Neural progenitor cell (in vitro differentiated cells): ENCODE results near the gene TMEM242.
A peak's percentile ranks its signal among the peaks of the same experiment; 100 is the strongest.

Experiments
- EZH2 ChIP-seq: fragments of 200-600 bp; sonication (generic); IDR thresholded peaks from 2 replicates; pipeline ENCODE4 v1.6.1; 2017; ENCODE audit warnings: antibody characterized with exemption, mild to moderate bottlenecking, moderate library complexity
- EZH2phosphoT487 ChIP-seq: fragments of 200-600 bp; sonication (generic); IDR thresholded peaks from 2 replicates; pipeline ENCODE4 v1.6.1; 2017; ENCODE audit warnings: antibody characterized with exemption
- TF ChIP-seq, protein P1 (sequence below): fragments of 200-600 bp; sonication (generic); IDR thresholded peaks from 2 replicates; pipeline ENCODE4 v1.5.1; 2017; ENCODE audit warnings: antibody characterized with exemption, mild to moderate bottlenecking

DNA sequence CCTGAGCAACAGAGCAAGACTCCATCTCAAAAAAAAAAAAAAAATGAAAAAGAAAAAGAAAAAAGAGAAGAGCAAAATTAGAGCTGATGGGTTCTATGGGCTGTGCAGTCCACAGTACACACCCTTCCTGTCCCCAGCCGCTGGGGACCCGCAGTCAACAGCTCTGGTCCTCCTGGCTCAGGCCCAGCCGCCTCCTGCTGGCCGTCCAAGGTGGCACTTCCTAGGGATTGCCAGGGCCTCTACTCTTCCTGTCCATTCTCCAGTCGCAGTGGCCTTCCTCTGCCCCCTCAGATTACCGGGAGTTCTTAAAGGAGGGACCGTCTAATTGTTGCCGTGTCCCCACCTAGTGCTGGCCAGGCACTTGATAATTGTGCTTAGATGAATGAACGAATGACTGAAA is 41.7 kb downstream of the TMEM242 start:
- TF ChIP-seq, protein P1, sequence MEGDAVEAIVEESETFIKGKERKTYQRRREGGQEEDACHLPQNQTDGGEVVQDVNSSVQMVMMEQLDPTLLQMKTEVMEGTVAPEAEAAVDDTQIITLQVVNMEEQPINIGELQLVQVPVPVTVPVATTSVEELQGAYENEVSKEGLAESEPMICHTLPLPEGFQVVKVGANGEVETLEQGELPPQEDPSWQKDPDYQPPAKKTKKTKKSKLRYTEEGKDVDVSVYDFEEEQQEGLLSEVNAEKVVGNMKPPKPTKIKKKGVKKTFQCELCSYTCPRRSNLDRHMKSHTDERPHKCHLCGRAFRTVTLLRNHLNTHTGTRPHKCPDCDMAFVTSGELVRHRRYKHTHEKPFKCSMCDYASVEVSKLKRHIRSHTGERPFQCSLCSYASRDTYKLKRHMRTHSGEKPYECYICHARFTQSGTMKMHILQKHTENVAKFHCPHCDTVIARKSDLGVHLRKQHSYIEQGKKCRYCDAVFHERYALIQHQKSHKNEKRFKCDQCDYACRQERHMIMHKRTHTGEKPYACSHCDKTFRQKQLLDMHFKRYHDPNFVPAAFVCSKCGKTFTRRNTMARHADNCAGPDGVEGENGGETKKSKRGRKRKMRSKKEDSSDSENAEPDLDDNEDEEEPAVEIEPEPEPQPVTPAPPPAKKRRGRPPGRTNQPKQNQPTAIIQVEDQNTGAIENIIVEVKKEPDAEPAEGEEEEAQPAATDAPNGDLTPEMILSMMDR: peak; percentile 34
- TF ChIP-seq EZH2 (no peak), EZH2phosphoT487 (no peak)
